PC-9 (cell line): ENCODE measurements around the gene FEN1. TPM values are rescaled to one million over a fixed set of nuclear protein-coding genes. Genes with fewer than 3 reads are reported as not detected.
A peak's percentile ranks its signal among the peaks of the same experiment; 100 is the strongest.

Source experiments
- BruUV-seq: library from RNA; stranded (reverse); fragments of 400-500 nt; replicated peaks from 2 replicates; lab custom pipeline; 2021; lab: Mats Ljungman, UMichigan
- CTCF ChIA-PET: fragments of 300-600 bp; sonication (Branson Sonifier 250); formaldehyde crosslinking; loops from one replicate; lab custom pipeline; 2022; ENCODE audit warnings: antibody characterized with exemption; lab: Charles Lee
- POLR2A ChIA-PET: fragments of 300-600 bp; sonication (Branson Sonifier 250); formaldehyde crosslinking; loops from one replicate; lab custom pipeline; 2022; ENCODE audit warnings: antibody characterized with exemption; ENCODE audit not compliant: unreplicated experiment; lab: Charles Lee
- DNase-seq, 2 experiments: peaks; one replicate each; pipeline versions ENCODE4 v3.0.0 to v3.0.0-alpha.2; 2015 to 2022; ENCODE audit warnings: mixed read lengths in 1 of 2
- H2AFZ ChIP-seq: fragments of 200-600 bp; sonication (generic); 2 replicates; pipeline ENCODE4 v1.8.1; 2017; ENCODE audit warnings: antibody characterized with exemption
- H3F3A ChIP-seq: fragments of 200-600 bp; sonication (generic); 2 replicates; pipeline ENCODE4 v1.8.1; 2017; ENCODE audit warnings: antibody characterized with exemption, mild to moderate bottlenecking, low read depth; ENCODE audit not compliant: insufficient read depth
- H3K27ac ChIP-seq: fragments of 200-600 bp; sonication (generic); 2 replicates; pipeline ENCODE4 v1.6.1; 2016; ENCODE audit warnings: mixed run types
- H3K27me3 ChIP-seq: fragments of 200-600 bp; sonication (generic); 2 replicates; pipeline ENCODE4 v1.6.1; 2016; ENCODE audit warnings: low read depth, mixed run types; ENCODE audit not compliant: insufficient read depth
- H3K36me3 ChIP-seq: fragments of 200-600 bp; sonication (generic); 2 replicates; pipeline ENCODE4 v1.6.1; 2016; ENCODE audit warnings: low read depth, mixed run types
- H3K4me1 ChIP-seq: fragments of 200-600 bp; sonication (generic); replicated peaks from 2 replicates; pipeline ENCODE4 v1.6.1; 2016; ENCODE audit warnings: mixed run types; ENCODE audit not compliant: insufficient read depth
- H3K4me2 ChIP-seq: fragments of 200-600 bp; sonication (generic); 2 replicates; pipeline ENCODE4 v1.6.1; 2017; ENCODE audit warnings: mixed run types
- H3K4me3 ChIP-seq: fragments of 200-600 bp; sonication (generic); 2 replicates; pipeline ENCODE4 v1.6.1; 2016; ENCODE audit warnings: mixed run types
- H3K79me2 ChIP-seq: fragments of 200-600 bp; sonication (generic); 2 replicates; pipeline ENCODE4 v1.6.1; 2017; ENCODE audit warnings: low read depth, mixed run types
- H3K9me2 ChIP-seq: fragments of 200-600 bp; sonication (generic); 2 replicates; pipeline ENCODE4 v1.8.1; 2017; ENCODE audit warnings: mild to moderate bottlenecking; ENCODE audit not compliant: insufficient read depth
- H3K9me3 ChIP-seq: fragments of 200-600 bp; sonication (generic); 2 replicates; pipeline ENCODE4 v1.8.1; 2016; ENCODE audit warnings: low read depth; ENCODE audit not compliant: insufficient read depth
- H4K20me1 ChIP-seq: fragments of 200-600 bp; sonication (generic); 2 replicates; pipeline ENCODE4 v1.8.1; 2017; ENCODE audit not compliant: insufficient read depth
- EZH2 ChIP-seq: fragments of 200-600 bp; sonication (generic); IDR thresholded peaks from 2 replicates; pipeline ENCODE4 v1.8.0; 2017; ENCODE audit warnings: antibody characterized with exemption, low read depth
- intact Hi-C: fragments of 100-400 bp; cut with micrococcal nuclease; formaldehyde crosslinking; loops from one replicate; pipeline ENCODE4 v1.10.0; 2022; ENCODE audit not compliant: unreplicated experiment
- total RNA-seq: library from RNA; stranded (reverse); gene quantifications from 2 replicates; pipeline ENCODE4 v1.2.3, GENCODE V29; 2021
- TF ChIP-seq, protein P1 (sequence below): fragments of 200-600 bp; sonication (generic); conservative IDR thresholded peaks from 2 replicates; pipeline ENCODE4 v1.6.1; 2017; ENCODE audit warnings: mixed run types, antibody characterized with exemption, mild to moderate bottlenecking, moderate library complexity

The FEN1 gene
- total RNA-seq, 1 experiment from 2014 or later: 60.9 TPM

GRCh38 chr11:61768376-61769076 lies 24.2 kb upstream of the FEN1 start:
- Histone ChIP-seq H4K20me1 (no peaks in the 10 kb centered on the region), H3K9me3 (no peaks in the 10 kb centered on the region), H3K4me1 (peaks cover 6% of the 10 kb centered on the region), H3K9me2 (no peaks in the 10 kb centered on the region), H3K27ac (no peak overlapping the region), H2AFZ (no peak overlapping the region), H3K79me2 (no peaks in the 10 kb centered on the region), H3K27me3 (no peaks in the 10 kb centered on the region), H3K4me3 (no peak overlapping the region), H3F3A (0 out of 2 replicates have a peak, but pooled peaks cover 4% of the 10 kb centered on the region), H3K4me2 (no peak overlapping the region), H3K36me3 (no peaks in the 10 kb centered on the region)
- BruUV-seq: no TSS peak
- intact Hi-C loops: no loop called here
- DNase-seq: no peak
- CTCF ChIA-PET: no interaction called here
- POLR2A ChIA-PET: no interaction called here
- no peak for TF ChIP-seq EZH2
- TF ChIP-seq, protein P1, sequence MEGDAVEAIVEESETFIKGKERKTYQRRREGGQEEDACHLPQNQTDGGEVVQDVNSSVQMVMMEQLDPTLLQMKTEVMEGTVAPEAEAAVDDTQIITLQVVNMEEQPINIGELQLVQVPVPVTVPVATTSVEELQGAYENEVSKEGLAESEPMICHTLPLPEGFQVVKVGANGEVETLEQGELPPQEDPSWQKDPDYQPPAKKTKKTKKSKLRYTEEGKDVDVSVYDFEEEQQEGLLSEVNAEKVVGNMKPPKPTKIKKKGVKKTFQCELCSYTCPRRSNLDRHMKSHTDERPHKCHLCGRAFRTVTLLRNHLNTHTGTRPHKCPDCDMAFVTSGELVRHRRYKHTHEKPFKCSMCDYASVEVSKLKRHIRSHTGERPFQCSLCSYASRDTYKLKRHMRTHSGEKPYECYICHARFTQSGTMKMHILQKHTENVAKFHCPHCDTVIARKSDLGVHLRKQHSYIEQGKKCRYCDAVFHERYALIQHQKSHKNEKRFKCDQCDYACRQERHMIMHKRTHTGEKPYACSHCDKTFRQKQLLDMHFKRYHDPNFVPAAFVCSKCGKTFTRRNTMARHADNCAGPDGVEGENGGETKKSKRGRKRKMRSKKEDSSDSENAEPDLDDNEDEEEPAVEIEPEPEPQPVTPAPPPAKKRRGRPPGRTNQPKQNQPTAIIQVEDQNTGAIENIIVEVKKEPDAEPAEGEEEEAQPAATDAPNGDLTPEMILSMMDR: no peak

DNA sequence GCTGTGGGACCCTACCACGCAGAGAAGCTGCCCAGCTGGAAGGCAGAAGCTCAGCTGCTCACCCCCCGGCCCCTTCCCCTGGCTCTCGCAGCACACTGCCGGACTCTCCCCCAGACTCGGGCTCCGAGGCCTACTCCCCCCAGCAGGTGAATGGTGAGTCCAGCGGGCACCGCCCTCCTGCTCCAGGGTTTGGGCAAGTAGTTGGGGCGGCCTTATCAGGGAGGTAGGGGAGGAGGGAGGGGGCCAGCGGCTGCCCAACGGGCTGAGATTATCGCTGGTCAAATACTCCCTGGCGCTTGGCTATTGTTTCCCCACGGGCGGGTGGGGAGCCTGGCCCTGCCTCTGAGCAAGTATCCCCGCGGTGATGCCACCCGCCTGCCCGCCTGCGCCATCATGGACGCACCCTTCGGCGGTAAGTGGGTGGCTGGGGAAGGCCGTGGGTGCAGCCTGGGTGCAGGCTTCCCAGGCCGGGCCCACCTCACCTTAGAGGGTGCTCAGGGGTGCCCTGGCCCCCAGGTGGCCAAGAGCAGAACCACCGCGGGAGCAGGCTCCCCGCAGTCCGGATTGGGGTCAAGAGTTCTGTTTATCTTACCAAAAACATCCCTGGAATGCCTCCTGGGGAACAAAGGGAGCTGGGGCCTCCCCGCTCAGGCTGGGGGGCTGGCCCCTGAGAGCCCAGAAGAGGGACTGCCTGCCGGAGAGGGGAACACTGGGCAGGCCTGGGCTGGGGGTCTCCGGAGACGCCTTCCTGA lies 23.4 kb upstream of the FEN1 start:
- DNase-seq: peak in 1 of 2 experiments; percentile 17
- no peak for TF ChIP-seq EZH2
- TF ChIP-seq, protein P1: peak; percentile 29; the same call in 1 of the 2 replicates
- H2AFZ ChIP-seq: no peak overlapping the region
- no peaks in the 10 kb centered on the region for H4K20me1 ChIP-seq
- H3K4me1 ChIP-seq: peaks cover 6% of the 10 kb centered on the region
- H3F3A ChIP-seq: 0 out of 2 replicates have a peak, but pooled peaks cover 4% of the 10 kb centered on the region
- no peaks in the 10 kb centered on the region for H3K36me3 ChIP-seq
- H3K9me2 ChIP-seq: no peaks in the 10 kb centered on the region
- no peak overlapping the region for H3K27ac ChIP-seq
- no peaks in the 10 kb centered on the region for H3K79me2 ChIP-seq
- ChIA-PET POLR2A (no interaction called here), CTCF (interaction anchor here (0.7 kb wide), 1 partner anchor 37 kb away, joined by 3 read pairs; no protein-coding TSS in a partner anchor)
- H3K4me3 ChIP-seq: no peak overlapping the region
- H3K4me2 ChIP-seq: no peak overlapping the region
- no peaks in the 10 kb centered on the region for H3K9me3 ChIP-seq
- H3K27me3 ChIP-seq: no peaks in the 10 kb centered on the region
- no TSS peak for BruUV-seq
- intact Hi-C loops: no loop called here

DNA sequence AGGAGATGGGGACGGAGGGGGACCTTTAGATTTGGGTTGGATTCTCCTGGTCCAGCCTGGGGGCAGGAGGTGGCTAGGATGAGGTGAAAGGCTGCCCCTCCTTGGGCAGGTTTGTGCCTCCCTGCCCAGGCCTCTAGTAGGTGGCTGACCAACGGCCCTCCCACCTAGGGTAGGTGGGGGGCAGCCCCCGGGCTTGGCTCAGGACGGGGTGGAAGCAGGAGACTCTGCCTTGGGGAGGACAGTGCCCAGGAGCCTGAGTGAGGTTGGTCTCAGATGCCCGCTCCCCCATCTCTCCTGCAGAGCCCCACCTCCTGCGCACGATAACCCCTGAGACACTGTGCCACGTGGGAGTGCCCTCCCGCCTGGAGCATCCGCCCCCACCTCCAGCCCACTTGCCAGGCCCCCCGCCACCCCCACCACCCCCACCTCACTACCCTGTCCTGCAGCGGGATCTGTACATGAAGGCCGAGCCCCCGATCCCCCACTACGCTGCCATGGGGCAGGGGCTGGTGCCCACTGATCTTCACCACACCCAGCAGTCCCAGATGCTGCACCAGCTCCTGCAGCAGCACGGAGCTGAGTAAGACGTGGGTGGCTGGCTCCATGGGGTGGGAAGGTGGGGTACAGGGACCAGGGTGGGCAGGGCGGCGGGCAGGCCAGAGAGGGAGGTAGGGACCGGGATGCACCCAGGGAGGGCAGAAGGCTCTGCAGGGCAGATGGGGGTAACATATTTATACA lies 22.6 kb upstream of the FEN1 start:
- ChIA-PET CTCF (interaction anchor here (0.7 kb wide), 1 partner anchor 38 kb away, joined by 3 read pairs; no protein-coding TSS in a partner anchor), POLR2A (no interaction called here)
- no peak for TF ChIP-seq EZH2
- TF ChIP-seq, protein P1: no peak
- intact Hi-C loops: no loop called here
- no peaks in the 10 kb centered on the region for H3K9me3 ChIP-seq
- no peak overlapping the region for H2AFZ ChIP-seq
- no peak for DNase-seq
- no TSS peak for BruUV-seq
- H4K20me1 ChIP-seq: no peaks in the 10 kb centered on the region
- H3K9me2 ChIP-seq: no peaks in the 10 kb centered on the region
- no peak overlapping the region for H3K4me3 ChIP-seq
- no peak overlapping the region for H3K4me2 ChIP-seq
- H3K36me3 ChIP-seq: no peaks in the 10 kb centered on the region
- no peak overlapping the region for H3K27ac ChIP-seq
- H3K27me3 ChIP-seq: no peaks in the 10 kb centered on the region
- H3K79me2 ChIP-seq: no peaks in the 10 kb centered on the region
- H3K4me1 ChIP-seq: peaks cover 6% of the 10 kb centered on the region
- H3F3A ChIP-seq: 0 out of 2 replicates have a peak, but pooled peaks cover 4% of the 10 kb centered on the region
